Mammary epithelial cell (primary cell): ENCODE results near the gene CCDC80.

ENCODE experiments used
- CTCF ChIP-seq, 2 donors: IDR thresholded peaks in 1 of 2; conservative IDR thresholded peaks in 1 of 2; 2 replicates each; pipeline ENCODE4 v1.5.1; 2011 to 2012; ENCODE audit warnings: inconsistent platforms in 2 of 2, low read length in 2 of 2, mild to moderate bottlenecking in 2 of 2, control low read depth in 1 of 2, low read depth in 1 of 2; ENCODE audit not compliant: insufficient read depth in 1 of 2; ENCODE audit errors: extremely low read depth in 1 of 2
- EZH2 ChIP-seq: IDR thresholded peaks from 2 replicates; pipeline ENCODE4 v1.6.1; 2012; ENCODE audit warnings: low read length, inconsistent platforms, borderline replicate concordance

GRCh38 chr3:112611752-112612515, 29.0 kb downstream of the CCDC80 start:
- TF ChIP-seq CTCF (conservative IDR thresholded peaks at IDR 0.05 in 1 of 2, IDR thresholded peaks at IDR 0.05 in 1 of 2; ENCODE audit: extremely low read depth in 1 of 2, insufficient read depth in 1 of 2, low read depth in 1 of 2, low read length in 2 of 2) (no peak), EZH2 (no peak)
